Activated CD4-positive, alpha-beta T cell treated with anti-CD3 and anti-CD28 coated beads, Interleukin-2, amount 10 ng/mL, durations not matched to agents 7 days and 5 days (primary cell): ENCODE data around the gene PDXP. TPM values are rescaled to one million over a fixed set of nuclear protein-coding genes. Genes with fewer than 3 reads are reported as not detected.
A peak's percentile ranks its signal among the peaks of the same experiment; 100 is the strongest.
"Not testable (repeated sequence)": the region's sequence is repeated elsewhere in the genome, so short reads cannot be mapped to it uniquely, and the experiment has no call there.

Experiments used
- CTCF ChIA-PET: fragments of 350-600 bp; sonication (Branson Sonifier 250); formaldehyde crosslinking; loops from one replicate; lab custom pipeline; 2021; ENCODE audit warnings: antibody characterized with exemption; lab: Charles Lee
- POLR2A ChIA-PET: fragments of 350-600 bp; sonication (Branson Sonifier 250); formaldehyde crosslinking; loops from one replicate; lab custom pipeline; 2021; ENCODE audit warnings: antibody characterized with exemption; lab: Charles Lee
- DNase-seq: peaks from one replicate; pipeline ENCODE4 v3.0.0-alpha.2; 2020
- H3K27ac Mint-ChIP-seq: one replicate; pipeline ENCODE4 v1.8.0; 2021; ENCODE audit warnings: mild to moderate bottlenecking, moderate library complexity, mixed read lengths
- H3K27me3 Mint-ChIP-seq: one replicate; pipeline ENCODE4 v1.8.0; 2021; ENCODE audit warnings: mixed read lengths
- H3K36me3 Mint-ChIP-seq: one replicate; pipeline ENCODE4 v1.8.0; 2021; ENCODE audit warnings: low read depth, mixed read lengths
- H3K4me1 Mint-ChIP-seq: one replicate; pipeline ENCODE4 v1.8.0; 2021; ENCODE audit warnings: mixed read lengths
- H3K4me3 Mint-ChIP-seq: one replicate; pipeline ENCODE4 v1.8.0; 2021; ENCODE audit warnings: mild to moderate bottlenecking, moderate library complexity, mixed read lengths
- H3K9me3 Mint-ChIP-seq: one replicate; pipeline ENCODE4 v1.8.0; 2021; ENCODE audit warnings: mixed read lengths
- total RNA-seq, 2 experiments: library from RNA; stranded (reverse); gene quantifications; one replicate each; pipeline ENCODE4 v1.2.3, GENCODE V29; 2021

PDXP gene
- total RNA-seq, 2 experiments from 2014 or later: 21.5 to 21.8 TPM

GRCh38 chr22:37680191-37680851 lies 21.8 kb downstream of the PDXP start:
- H3K27ac Mint-ChIP-seq: peak overlapping the region; percentile 63
- CTCF ChIA-PET: interaction anchor here (1.0 to 15.4 kb wide), 14 partner anchors 9 to 72 kb away, joined by 3 to 143 read pairs (median 6); partner anchors contain the start of genes GGA1, PDXP and SH3BP1
- peaks cover 41% of the 10 kb centered on the region for H3K4me1 Mint-ChIP-seq

DNA sequence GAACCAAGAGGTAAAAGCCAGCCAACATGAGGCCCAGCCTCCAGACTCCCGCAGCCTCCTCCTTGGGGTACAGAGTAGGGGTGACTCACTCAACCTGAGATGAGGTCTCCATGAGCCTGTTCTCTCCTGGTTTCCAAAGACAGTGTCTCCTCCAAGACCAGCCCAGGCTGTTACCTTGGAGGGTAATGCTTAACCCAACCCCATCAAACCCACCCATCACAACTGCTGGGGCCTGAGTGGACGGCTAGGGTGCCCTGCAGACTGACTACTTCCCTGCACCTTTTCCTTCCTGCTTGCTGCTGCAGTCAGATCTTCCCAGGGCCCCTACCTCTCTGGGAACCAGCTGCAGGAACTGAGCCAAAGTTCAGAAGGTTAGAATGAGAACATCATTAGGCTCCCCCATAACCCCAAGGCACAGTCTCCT lies 22.5 kb downstream of the PDXP start:
- DNase-seq: no peak
- Mint-ChIP-seq H3K4me3 (no peak overlapping the region), H3K36me3 (peaks cover 20% of the 10 kb centered on the region), H3K4me1 (peaks cover 38% of the 10 kb centered on the region), H3K27me3 (no peaks in the 10 kb centered on the region), H3K27ac (peak overlapping the region; percentile 78), H3K9me3 (no peaks in the 10 kb centered on the region)
- ChIA-PET CTCF (interaction anchor here (0.6 to 15.4 kb wide), 25 partner anchors 9 to 211 kb away, joined by 3 to 143 read pairs (median 4); partner anchors contain the start of genes GGA1, PDXP and SH3BP1), POLR2A (interaction anchor here (1.4 kb wide), 1 partner anchor 38 kb away, joined by 3 read pairs; no protein-coding TSS in a partner anchor)

More at GRCh38 chr22:37680191-37680851, 21.8 kb downstream of the PDXP start:
- Mint-ChIP-seq H3K9me3 (no peaks in the 10 kb centered on the region), H3K27me3 (no peaks in the 10 kb centered on the region), H3K4me3 (no peak overlapping the region), H3K36me3 (peaks cover 22% of the 10 kb centered on the region)
- POLR2A ChIA-PET: interaction anchor here (1.4 kb wide), 1 partner anchor 37 kb away, joined by 3 read pairs; no protein-coding TSS in a partner anchor
- DNase-seq: no peak

GRCh38 chr22:37681556-37682049 lies 23.1 kb downstream of the PDXP start:
- H3K9me3 Mint-ChIP-seq: no peaks in the 10 kb centered on the region
- peaks cover 19% of the 10 kb centered on the region for H3K36me3 Mint-ChIP-seq
- H3K27ac Mint-ChIP-seq: peak overlapping the region; percentile 78
- H3K4me1 Mint-ChIP-seq: peaks cover 39% of the 10 kb centered on the region
- peak; percentile 82 for DNase-seq
- no peaks in the 10 kb centered on the region for H3K27me3 Mint-ChIP-seq
- H3K4me3 Mint-ChIP-seq: no peak overlapping the region
- ChIA-PET CTCF (interaction anchor here (0.6 to 15.4 kb wide), 23 partner anchors 9 to 210 kb away, joined by 3 to 143 read pairs (median 4); partner anchors contain the start of genes GGA1, PDXP and SH3BP1), POLR2A (interaction anchor here (1.4 kb wide), 1 partner anchor 39 kb away, joined by 3 read pairs; no protein-coding TSS in a partner anchor)

DNA sequence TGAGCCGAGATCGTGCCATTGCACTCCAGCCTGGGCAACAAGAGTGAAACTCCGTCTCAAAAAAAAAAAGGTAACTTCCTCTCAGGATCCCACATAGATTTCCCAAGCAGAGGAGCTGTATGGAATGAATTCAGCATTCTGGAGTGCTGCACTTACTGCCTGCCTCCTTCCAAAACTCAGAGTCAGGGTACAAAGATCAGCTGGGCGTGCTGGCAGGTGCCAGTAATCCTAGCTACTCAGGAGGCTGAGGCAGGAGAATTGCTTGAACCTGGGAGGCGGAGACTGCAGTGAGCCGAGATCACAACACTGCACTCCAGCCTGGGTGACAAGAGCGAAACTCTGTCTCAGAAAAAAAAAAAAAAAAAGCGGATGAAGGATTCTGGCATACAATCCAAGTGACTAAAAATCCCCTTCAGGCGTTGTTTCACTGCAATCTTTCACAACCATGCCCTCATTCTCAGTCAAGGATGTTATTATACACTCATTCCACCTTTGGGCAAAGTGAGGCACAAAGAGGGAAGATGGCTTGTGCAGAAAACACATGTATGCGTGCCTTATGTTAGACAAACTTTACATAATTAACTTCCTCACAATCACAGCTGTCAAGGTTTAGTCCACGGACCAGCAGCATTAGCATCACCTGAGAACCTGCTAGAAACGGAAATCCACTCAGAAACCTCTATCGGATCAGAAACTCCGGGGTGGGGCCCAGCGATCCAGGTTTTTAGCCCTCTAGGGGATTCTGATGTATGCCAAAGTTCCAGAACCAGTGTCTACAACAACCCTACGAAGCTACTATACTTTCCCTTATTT lies 26.5 kb downstream of the PDXP start:
- Mint-ChIP-seq H3K27ac (peak overlapping the region; percentile 96), H3K4me3 (peak overlapping the region; percentile 94), H3K36me3 (peaks cover 13% of the 10 kb centered on the region), H3K4me1 (peaks cover 40% of the 10 kb centered on the region), H3K27me3 (no peaks in the 10 kb centered on the region), H3K9me3 (no peaks in the 10 kb centered on the region)
- CTCF ChIA-PET: interaction anchor here (0.7 to 15.4 kb wide), 4 partner anchors 11 to 53 kb away, joined by 3 to 143 read pairs (median 3); partner anchors contain the start of gene SH3BP1
- DNase-seq: no peak
- POLR2A ChIA-PET: no interaction called here

DNA sequence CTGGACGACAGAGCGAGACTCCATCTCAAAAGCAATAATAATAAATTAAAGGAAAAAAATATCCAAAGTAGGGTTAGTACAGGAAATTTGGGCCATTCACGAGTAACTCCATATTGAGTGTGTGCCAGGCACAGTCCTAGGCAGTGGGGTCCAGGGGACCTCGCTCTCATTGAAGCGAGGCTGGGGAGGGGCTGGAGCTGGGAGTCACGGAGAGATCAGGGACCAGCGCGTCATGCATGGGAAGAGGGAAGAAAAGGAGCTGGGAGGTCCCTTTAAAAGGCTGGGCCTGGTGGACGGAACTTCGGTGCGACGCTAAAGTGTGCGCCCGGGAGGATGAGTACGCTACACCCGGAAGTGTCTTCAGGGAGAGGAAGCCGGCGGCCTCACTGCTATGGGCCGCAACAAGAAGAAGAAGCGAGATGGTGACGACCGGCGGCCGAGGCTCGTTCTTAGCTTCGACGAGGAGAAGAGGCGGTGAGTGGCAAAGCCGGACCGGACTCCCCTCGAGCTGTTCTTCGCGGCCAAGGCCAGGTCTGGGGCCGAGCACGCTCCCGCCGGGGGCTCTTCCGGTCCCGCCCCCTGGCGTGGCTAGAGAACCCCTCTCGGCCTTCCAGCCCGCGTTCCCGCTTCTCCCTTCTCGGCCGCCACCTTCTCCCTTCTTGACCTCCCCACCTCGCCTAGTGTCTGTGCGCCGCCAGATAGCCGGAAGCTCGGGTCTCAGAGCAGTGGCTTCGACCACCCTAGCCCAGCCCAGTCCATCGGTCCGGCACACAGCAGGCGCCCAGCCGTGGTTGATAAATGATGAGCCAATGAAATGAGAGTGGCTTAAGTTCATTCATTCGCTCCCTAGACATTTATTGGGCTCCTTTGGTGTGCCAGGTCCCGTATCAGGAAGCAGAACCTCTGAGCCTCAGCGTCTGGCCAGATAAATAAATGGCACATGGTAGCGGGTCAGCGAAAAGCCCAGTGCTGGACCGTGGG lies 27.8 kb downstream of the PDXP start, which contains the start of gene NOL12:
Gene NOL12, plus strand, starts transcription at position 342 of the 981 bp plus-strand sequence. Its CDS starts 50 bp downstream, at position 392.
- Mint-ChIP-seq H3K27me3 (no peaks in the 10 kb centered on the region), H3K36me3 (peaks cover 20% of the 10 kb centered on the region), H3K4me1 (peaks cover 31% of the 10 kb centered on the region), H3K27ac (peak within 1 kb of the TSS; percentile 96), H3K4me3 (peak within 1 kb of the TSS; percentile 94), H3K9me3 (no peaks in the 10 kb centered on the region)
- DNase-seq: peak; percentile 80
- ChIA-PET POLR2A (interaction anchor here (0.6 to 0.7 kb wide), 3 partner anchors 9 to 81 kb away, joined by 3 to 4 read pairs (median 4); no protein-coding TSS in a partner anchor), CTCF (interaction anchor here (0.6 to 15.4 kb wide), 5 partner anchors 10 to 79 kb away, joined by 3 to 143 read pairs (median 4); partner anchors contain the start of gene SH3BP1)

DNA sequence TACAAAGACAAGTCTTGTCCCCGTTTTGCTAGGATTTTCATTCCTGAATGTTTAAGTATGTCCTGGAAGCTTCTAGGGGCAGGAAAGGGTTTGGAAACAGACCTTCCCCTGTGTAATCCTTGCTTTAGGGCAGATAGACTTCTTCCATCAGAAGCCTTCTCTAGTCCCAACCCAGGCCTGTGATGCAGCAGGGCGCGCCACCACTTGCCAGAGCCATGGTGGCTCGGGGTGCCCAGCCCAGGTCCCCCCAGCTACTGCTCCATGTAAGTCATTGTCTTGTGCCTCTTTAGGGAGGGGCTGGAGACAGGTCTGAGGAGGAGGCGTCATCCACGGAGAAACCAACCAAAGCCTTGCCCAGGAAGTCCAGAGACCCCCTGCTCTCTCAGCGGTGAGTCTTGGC lies 31.9 kb downstream of the PDXP start:
- Mint-ChIP-seq H3K9me3 (no peaks in the 10 kb centered on the region), H3K27ac (no peak overlapping the region), H3K4me1 (peaks cover 25% of the 10 kb centered on the region), H3K27me3 (no peaks in the 10 kb centered on the region), H3K4me3 (no peak overlapping the region), H3K36me3 (peaks cover 39% of the 10 kb centered on the region)
- ChIA-PET CTCF (interaction anchor here (0.6 to 2.1 kb wide), 3 partner anchors 9 to 1115 kb away, joined by 3 to 5 read pairs (median 3); no protein-coding TSS in a partner anchor), POLR2A (no interaction called here)
- DNase-seq: no peak

DNA sequence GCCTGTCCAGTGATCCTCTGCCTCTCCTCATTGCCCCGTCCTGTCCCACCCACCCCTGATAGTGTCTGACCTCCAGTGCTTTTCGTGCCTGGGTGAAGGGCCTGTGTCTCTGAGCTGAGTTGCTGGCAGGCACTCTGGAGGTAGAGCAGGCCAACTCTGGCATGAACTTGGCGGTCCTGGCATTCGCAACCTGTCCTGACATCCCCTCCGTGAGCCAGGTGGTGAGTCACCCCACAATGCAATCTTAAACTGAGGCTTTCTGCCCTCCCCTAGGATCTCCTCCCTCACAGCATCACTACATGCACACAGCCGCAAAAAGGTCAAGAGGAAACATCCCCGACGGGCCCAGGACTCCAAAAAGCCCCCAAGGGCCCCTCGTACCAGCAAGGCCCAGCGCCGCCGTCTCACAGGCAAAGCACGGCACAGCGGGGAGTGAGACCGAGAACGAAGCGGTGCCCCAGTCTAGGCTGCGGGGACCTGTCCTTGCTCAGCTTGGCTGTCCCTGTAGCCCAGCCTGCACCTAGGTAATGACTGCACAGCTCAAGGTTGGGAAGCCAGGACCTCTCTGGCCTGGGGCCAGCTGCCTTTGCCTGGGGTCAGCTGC lies 32.5 kb downstream of the PDXP start:
- Mint-ChIP-seq H3K27ac (no peak overlapping the region), H3K36me3 (peaks cover 42% of the 10 kb centered on the region), H3K27me3 (no peaks in the 10 kb centered on the region), H3K4me1 (peaks cover 28% of the 10 kb centered on the region), H3K9me3 (no peaks in the 10 kb centered on the region), H3K4me3 (no peak overlapping the region)
- no peak for DNase-seq
- ChIA-PET CTCF (interaction anchor here (1.3 to 2.1 kb wide), 2 partner anchors 10 to 48 kb away, joined by 3 to 5 read pairs; no protein-coding TSS in a partner anchor), POLR2A (no interaction called here)

- CTCF ChIA-PET: interaction anchor here (1.6 to 2.1 kb wide), 2 partner anchors 16 to 50 kb away, joined by 4 to 9 read pairs; no protein-coding TSS in a partner anchor
- Mint-ChIP-seq H3K4me1 (peaks cover 25% of the 10 kb centered on the region), H3K9me3 (no peaks in the 10 kb centered on the region), H3K36me3 (peaks cover 38% of the 10 kb centered on the region), H3K27me3 (no peaks in the 10 kb centered on the region), H3K27ac (no peak overlapping the region), H3K4me3 (no peak overlapping the region)
- POLR2A ChIA-PET: no interaction called here
- no peak for DNase-seq
Observed at GRCh38 chr22:37692627-37693285, 34.2 kb downstream of the PDXP start.

GRCh38 chr22:37694131-37694530 lies 35.6 kb downstream of the PDXP start:
- CTCF ChIA-PET: interaction anchor here (0.7 to 2.1 kb wide), 4 partner anchors 13 to 1730 kb away, joined by 4 to 10 read pairs (median 8); no protein-coding TSS in a partner anchor
- Mint-ChIP-seq H3K4me1 (peaks cover 17% of the 10 kb centered on the region), H3K36me3 (peaks cover 30% of the 10 kb centered on the region)
- H3K9me3 Mint-ChIP-seq, H3K4me3 Mint-ChIP-seq, H3K27ac Mint-ChIP-seq, H3K27me3 Mint-ChIP-seq, POLR2A ChIA-PET, DNase-seq: not testable (repeated sequence)

DNA sequence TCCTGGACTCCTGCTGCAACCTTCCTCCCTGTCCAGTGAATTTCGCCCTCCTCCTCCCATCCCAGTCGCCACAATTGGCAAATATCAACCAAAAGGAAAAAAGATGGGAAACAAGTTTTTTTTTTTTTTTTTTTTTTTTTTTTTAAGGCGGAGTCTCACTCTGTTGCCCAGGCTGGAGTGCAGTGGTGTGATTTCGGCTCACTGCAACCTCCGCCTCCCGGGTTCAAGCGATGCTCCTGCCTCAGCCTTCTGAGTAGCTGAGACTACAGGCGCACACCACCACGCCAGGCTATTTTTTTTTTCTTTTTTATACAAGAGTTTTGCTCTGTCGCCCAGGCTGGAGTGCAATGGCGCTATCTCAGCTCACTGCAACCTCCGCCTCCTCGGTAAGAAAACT lies 37.7 kb downstream of the PDXP start:
- H3K36me3 Mint-ChIP-seq: peaks cover 21% of the 10 kb centered on the region
- H3K4me1 Mint-ChIP-seq: peaks cover 17% of the 10 kb centered on the region
- DNase-seq, H3K27me3 Mint-ChIP-seq, H3K9me3 Mint-ChIP-seq, POLR2A ChIA-PET: not testable (repeated sequence)
- peak overlapping the region; percentile 36 for H3K27ac Mint-ChIP-seq
- CTCF ChIA-PET: interaction anchor here (0.9 to 2.5 kb wide), 5 partner anchors 11 to 74 kb away, joined by 3 to 10 read pairs (median 3); no protein-coding TSS in a partner anchor
- peak overlapping the region; percentile 62 for H3K4me3 Mint-ChIP-seq
